HG03520 (cell line): ENCODE results near the gene KLK12.

Source experiments
- ATAC-seq: cut with Tn5 transposase; IDR thresholded peaks from one replicate; pipeline ENCODE4 v1.9.1; 2021; ENCODE audit warnings: mild to moderate bottlenecking, moderate library complexity; ENCODE audit not compliant: unreplicated experiment

Gene KLK12

DNA sequence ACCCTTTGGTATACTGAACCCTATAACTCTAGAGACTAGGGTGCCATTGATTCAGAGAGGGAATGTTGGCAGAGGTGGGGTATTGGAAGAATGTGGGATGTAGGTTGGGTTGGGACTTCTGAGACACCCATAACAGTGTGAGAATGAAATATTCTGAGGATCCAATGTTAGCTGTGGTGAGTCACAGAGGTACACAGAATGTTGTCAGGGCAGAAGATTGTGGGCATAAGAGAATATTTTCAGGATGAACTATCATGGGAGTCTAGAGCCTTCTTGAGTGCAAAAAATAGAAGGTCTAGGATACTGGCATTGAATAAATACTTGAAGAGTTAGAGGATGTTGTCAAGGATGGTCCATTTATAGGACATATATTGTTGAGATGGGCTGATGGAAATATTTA lies 21.1 kb upstream of the KLK12 start:
- no peak for ATAC-seq

DNA sequence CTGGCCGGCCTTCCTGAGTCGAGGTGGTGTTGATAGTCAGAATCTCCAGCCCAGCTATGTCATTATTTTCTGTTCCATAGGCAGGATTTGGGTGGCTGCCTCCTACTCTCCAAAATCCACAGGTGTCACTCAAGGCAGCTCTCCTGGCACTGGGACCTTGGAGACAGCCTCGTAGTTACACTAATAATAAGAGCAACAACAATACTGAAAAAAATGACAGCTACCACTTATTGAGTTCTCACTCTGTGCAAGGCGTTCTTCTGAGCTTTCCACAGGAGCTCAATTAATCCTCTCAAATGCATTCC lies 12.2 kb upstream of the KLK12 start:
- no peak for ATAC-seq

DNA sequence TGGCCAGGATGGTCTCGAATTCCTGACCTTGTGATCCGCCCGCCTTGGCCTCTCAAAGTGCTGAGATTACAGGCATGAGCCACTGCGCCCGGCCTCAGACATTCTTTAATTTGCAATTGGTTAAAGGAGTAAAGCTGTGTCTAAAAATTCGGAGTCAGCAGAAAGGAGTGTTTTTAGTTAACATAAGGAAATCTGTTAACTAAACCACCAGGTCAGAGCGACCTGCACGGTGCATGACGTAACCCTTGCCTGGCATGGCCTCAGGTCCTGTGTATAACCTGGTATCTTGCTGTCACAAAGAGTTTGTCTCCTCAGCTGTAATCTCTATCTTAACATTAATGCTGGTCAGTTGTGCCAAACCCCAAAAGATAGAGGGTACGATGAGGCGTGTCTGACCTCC lies 9.5 kb upstream of the KLK12 start:
- no peak for ATAC-seq

DNA sequence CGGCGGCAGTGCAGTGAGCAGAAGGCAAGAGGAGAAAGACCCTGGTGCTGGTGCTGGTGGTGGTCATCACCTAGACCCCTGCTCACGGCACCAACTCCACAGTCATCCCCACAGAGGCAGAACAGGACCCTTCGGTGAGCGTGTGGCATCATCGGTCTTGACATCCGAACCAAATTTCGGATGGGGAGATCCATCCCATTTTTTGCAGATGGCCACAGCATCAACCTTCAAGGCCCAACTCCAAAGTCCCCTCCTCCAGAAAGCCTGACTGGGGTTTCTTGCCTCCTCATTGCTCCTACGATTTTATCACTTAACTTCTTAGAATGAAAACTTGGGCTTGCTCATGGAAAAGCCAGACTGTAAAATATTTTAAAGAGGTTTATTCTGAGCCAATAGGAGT lies 8.7 kb upstream of the KLK12 start:
- no peak for ATAC-seq

DNA sequence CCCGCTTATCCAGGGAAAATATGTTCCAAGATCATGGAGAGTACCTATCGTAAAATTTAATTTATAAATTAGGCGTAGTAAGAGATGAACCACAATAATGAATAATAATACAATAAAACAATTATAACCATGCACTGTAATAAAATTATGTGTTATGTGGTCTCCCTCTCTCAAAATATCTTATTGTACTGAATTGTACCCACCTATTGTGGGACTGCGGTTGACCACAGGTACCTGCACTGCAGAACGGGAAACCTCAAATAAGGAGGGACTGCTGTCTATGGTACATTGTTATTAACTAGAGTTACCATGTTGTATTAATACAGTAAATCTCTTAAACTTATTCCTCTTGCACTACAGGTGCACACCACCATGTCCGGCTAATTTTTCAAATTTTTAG lies 5.3 kb upstream of the KLK12 start:
- ATAC-seq: no peak

DNA sequence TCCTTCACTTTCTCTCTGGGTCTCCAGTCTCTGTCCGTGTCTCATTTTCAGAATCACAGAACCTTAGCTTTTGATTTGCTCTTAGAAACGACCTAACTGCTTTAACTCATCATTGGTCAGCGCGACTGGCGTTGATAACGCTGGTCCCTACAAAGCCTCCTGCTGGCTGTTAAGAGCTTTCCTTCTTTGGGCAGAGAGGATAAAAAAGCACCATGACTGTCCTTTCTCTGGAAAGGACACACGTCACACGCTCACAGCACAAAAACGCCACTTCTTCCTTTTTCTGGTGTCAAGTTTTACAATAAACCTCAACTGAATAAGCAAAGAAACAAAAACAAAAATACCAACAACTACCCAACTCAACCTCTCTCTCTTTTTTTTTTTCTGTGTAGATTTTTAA lies 1.7 kb upstream of the KLK12 start:
- ATAC-seq: no peak

DNA sequence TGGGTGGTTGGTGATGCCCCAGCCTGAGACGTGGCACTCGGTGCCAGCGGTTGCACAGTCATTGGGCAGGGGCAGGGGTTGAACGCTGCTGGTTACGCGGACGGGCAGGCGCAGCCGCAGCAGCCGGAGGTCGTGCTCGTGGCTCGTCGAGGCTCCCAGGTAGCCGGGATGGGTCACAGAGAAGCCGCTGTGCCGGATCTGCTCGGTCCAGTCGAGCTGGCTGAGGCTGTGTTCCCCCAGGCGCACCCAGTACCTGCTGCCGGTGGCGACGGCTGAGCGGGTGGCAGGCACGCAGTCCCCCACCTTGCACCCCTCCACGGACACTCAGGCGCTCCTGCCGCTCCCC lies 2.9 kb downstream of the KLK12 start:
- no peak for ATAC-seq

- ATAC-seq: no peak
These were observed 3.5 kb downstream of the KLK12 start for GRCh38 chr19:51031220-51031879.

DNA sequence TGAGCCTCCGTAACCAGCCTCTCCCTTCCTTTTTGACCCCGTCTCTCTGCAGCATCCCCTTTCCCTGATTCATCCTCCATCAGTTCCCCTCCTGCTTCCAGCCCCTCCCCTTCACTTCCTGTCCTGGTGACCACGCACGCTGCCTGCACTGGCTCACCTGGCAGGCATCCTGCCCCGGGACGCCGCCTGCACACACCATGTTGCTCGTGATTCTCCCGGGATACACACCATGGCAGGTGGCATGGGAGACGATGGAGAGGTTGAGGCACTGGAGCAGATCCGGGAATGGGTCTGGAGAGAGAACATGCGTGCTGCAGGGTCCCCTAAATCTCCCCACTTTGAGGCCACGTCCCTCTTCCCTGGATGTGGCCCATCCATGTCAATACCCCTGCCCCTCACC lies 4.2 kb downstream of the KLK12 start:
- no peak for ATAC-seq

- ATAC-seq: no peak
These were observed 5.1 kb downstream of the KLK12 start for GRCh38 chr19:51029718-51030117.

DNA sequence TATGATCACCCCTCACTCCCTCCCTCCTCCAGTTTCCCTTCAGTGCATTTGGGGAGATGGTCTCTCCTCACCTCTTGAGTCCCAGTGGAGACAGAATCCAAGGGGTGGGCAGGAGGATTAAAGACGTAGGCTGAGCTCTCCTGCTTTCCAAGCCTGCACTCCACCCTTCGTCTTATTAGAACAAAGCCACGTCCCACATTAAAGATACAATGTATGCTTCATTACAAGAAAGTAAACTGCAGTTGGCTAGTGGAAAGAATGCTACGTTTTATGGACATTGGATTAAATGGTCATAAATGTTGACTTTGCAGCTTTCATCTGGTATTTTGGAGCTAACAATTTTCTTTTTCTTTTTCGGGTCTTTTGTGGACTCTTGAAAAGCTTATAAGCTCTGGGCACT lies 6.9 kb downstream of the KLK12 start:
- no peak for ATAC-seq

DNA sequence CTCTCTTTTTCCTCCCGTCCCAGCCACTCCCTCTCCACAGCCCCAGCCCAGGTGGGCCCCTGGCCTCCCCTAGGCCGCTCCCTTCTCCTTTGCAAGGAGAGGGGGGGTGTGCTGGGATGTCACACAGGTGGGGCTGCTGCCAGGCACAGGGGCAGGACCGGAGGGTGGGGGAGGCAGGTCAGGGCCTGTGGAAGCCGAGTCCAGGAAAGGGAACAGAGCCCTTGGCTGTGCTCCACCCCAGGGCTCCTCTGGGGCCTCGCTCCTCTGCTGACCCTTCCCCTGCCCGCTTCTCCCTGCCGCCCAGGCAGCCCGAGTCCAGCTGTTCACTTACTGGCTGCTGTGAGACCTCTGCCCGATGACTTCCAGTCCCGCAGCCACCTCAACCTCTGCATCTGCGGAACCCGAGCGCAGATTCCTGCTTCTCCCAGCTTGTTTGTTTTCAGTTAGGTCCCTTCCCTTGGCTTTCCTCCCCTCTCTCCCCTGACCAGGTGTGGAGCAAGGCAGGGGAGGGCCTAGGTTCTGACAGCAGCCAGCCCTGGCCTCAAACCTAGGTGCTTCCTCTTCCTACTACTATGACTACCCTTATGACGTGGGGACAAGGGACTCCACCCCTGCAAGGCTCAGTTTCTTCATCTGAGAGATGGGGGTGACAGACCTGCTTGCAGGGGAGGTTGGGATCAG lies 7.5 kb downstream of the KLK12 start:
- no peak for ATAC-seq

- ATAC-seq: no peak
These were observed 8.3 kb downstream of the KLK12 start, which contains the start of gene KLK11 for GRCh38 chr19:51026554-51026831. Gene KLK11, minus strand, starts transcription at chr19:51026616. Its CDS starts 985 bp downstream, at chr19:51025631.

- no peak for ATAC-seq
These were observed 8.8 kb downstream of the KLK12 start for GRCh38 chr19:51025809-51026553.

GRCh38 chr19:51025401-51025800 lies 9.4 kb downstream of the KLK12 start:
- no peak for ATAC-seq

GRCh38 chr19:51024924-51025323 lies 9.9 kb downstream of the KLK12 start:
- no peak for ATAC-seq

GRCh38 chr19:51023946-51024345 lies 10.9 kb downstream of the KLK12 start:
- ATAC-seq: no peak

DNA sequence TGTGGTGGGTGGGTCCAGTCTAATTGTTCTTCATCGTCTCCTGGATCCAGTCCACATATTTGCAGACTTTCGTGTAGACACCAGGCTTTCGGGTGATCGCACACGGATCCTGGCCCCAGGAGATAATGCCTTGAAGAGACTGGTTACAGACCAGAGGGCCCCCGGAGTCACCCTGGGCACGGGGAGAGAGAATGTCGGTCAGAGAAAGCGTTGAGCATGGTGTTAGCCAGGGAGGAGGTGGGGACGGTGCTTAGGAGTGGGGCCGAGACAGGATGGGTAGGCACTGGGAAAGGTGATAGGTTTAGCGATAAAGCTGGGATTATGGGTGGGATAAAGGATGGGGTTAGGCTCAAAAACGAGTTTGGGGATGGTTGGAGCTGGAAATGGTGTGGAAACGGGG lies 12.3 kb downstream of the KLK12 start:
- ATAC-seq: no peak

- ATAC-seq: no peak
These were observed 13.7 kb downstream of the KLK12 start for GRCh38 chr19:51020988-51021651.

- ATAC-seq: no peak
These were observed 15.3 kb downstream of the KLK12 start, which contains the start of gene KLK10 for GRCh38 chr19:51019544-51019925. Gene KLK10, minus strand, starts transcription at chr19:51019709. Its CDS starts 579 bp downstream, at chr19:51019130.

- ATAC-seq: no peak
These were observed 15.9 kb downstream of the KLK12 start for GRCh38 chr19:51018745-51019543.
